ENCODE results near the gene AGAP3. TPM values are rescaled to one million over a fixed set of nuclear protein-coding genes. Genes with fewer than 3 reads are reported as not detected.

AGAP3 gene
- total RNA-seq, 1 donor from 2014 or later = 31.4 TPM

GRCh38 chr7:151088019-151088855 is 2.0 kb downstream of the AGAP3 start:
- peak; percentile 54 for DNase-seq

GRCh38 chr7:151088856-151089699 is 2.8 kb downstream of the AGAP3 start:
- peak; percentile 80 for DNase-seq

- no peak for DNase-seq
Observed at GRCh38 chr7:151089893-151090730, 3.8 kb downstream of the AGAP3 start.

GRCh38 chr7:151091003-151091402 is 4.7 kb downstream of the AGAP3 start:
- DNase-seq = no peak

- DNase-seq = no peak
Observed at GRCh38 chr7:151091431-151091830, 5.2 kb downstream of the AGAP3 start.

- no peak for DNase-seq
Observed at GRCh38 chr7:151091988-151092387, 5.7 kb downstream of the AGAP3 start.

- no peak for DNase-seq
Observed at GRCh38 chr7:151093748-151094147, 7.5 kb downstream of the AGAP3 start.

- no peak for DNase-seq
Observed at GRCh38 chr7:151094675-151095074, 8.4 kb downstream of the AGAP3 start.

- DNase-seq = no peak
Observed at GRCh38 chr7:151095123-151095797, 9.0 kb downstream of the AGAP3 start.

GRCh38 chr7:151095828-151096475 is 9.7 kb downstream of the AGAP3 start:
- DNase-seq = peak; percentile 37

- DNase-seq = no peak
Observed at GRCh38 chr7:151099486-151100211, 13.4 kb downstream of the AGAP3 start.

- DNase-seq = no peak
Observed at GRCh38 chr7:151100921-151101320, 14.6 kb downstream of the AGAP3 start.

- no peak for DNase-seq
Observed at GRCh38 chr7:151101621-151102396, 15.5 kb downstream of the AGAP3 start.

- DNase-seq = no peak
Observed at GRCh38 chr7:151102991-151103390, 16.7 kb downstream of the AGAP3 start.

GRCh38 chr7:151103973-151104372 is 17.7 kb downstream of the AGAP3 start:
- no peak for DNase-seq

GRCh38 chr7:151104411-151105235 is 18.3 kb downstream of the AGAP3 start:
- no peak for DNase-seq

- DNase-seq = no peak
Observed at GRCh38 chr7:151107882-151108281, 21.6 kb downstream of the AGAP3 start.
